GM12872 (cell line): ENCODE data around the gene EGFL8.

ENCODE experiments used
- TF ChIP-seq, protein P1 (sequence below): IDR thresholded peaks from 3 replicates; pipeline ENCODE4 v1.5.1; 2011; ENCODE audit warnings: low read depth, mild to moderate bottlenecking, low read length, moderate library complexity; ENCODE audit not compliant: insufficient read depth

Gene EGFL8

GRCh38 chr6:32177788-32178546 is 13.6 kb downstream of the EGFL8 start, which contains the start of gene RNF5:
Gene RNF5, plus strand, starts transcription at chr6:32178405. Its CDS starts 107 bp downstream, at chr6:32178512.
- TF ChIP-seq, protein P1, sequence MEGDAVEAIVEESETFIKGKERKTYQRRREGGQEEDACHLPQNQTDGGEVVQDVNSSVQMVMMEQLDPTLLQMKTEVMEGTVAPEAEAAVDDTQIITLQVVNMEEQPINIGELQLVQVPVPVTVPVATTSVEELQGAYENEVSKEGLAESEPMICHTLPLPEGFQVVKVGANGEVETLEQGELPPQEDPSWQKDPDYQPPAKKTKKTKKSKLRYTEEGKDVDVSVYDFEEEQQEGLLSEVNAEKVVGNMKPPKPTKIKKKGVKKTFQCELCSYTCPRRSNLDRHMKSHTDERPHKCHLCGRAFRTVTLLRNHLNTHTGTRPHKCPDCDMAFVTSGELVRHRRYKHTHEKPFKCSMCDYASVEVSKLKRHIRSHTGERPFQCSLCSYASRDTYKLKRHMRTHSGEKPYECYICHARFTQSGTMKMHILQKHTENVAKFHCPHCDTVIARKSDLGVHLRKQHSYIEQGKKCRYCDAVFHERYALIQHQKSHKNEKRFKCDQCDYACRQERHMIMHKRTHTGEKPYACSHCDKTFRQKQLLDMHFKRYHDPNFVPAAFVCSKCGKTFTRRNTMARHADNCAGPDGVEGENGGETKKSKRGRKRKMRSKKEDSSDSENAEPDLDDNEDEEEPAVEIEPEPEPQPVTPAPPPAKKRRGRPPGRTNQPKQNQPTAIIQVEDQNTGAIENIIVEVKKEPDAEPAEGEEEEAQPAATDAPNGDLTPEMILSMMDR, result no peak

DNA sequence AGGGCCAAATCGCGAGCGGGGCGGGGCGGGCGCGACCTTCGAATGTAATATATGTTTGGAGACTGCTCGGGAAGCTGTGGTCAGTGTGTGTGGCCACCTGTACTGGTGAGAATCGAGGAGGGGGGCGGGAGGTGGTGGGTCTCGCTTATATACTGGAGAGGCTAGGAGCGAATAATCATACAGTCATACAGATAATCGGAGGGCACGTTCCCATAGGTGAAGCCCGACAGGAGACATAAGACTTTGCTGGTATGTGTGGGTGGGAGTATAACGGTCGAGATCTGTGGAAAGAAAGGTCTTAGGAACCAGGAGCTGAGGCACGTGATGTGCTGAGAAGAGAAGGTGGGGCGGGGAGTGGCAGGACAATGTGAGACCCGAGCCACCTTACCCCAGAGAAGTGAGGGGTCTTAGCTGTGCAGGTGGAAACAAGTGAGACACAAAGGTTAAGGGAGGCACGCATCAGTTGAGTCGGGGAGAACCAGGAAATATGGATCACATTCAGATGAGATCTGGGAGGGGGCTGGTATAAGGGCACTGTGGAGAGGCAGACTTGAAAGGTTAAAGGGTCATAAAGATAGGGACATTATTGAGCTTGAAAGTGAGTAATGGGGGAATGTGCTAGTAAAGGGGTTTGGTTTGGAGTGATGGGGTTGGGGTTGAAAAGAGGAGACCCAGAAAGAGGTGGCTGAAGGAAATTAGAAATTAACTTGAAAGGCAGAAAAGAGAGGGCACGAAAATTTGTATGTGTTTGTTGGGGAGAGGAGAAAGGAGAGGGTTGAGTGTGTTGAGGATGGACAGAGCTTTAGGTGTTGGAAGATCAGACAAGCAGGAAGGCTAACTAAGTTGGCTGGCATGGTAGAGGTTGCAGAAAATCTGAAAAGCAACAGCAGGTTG is 14.4 kb downstream of the EGFL8 start:
- TF ChIP-seq, protein P1, result no peak

- TF ChIP-seq, protein P1, result no peak
These were observed 15.5 kb downstream of the EGFL8 start for GRCh38 chr6:32179766-32180405.

- TF ChIP-seq, protein P1, result no peak
These were observed 16.8 kb downstream of the EGFL8 start for GRCh38 chr6:32181148-32181702.

GRCh38 chr6:32181915-32182529 is 17.6 kb downstream of the EGFL8 start:
- TF ChIP-seq, protein P1, result no peak

- TF ChIP-seq, protein P1, result no peak
These were observed 18.2 kb downstream of the EGFL8 start for GRCh38 chr6:32182555-32182981.
